ENCODE measurements around the gene DIP2C.
"Not testable (repeated sequence)": the region's sequence is repeated elsewhere in the genome, so short reads cannot be mapped to it uniquely, and the experiment has no call there.

DIP2C gene

DNA sequence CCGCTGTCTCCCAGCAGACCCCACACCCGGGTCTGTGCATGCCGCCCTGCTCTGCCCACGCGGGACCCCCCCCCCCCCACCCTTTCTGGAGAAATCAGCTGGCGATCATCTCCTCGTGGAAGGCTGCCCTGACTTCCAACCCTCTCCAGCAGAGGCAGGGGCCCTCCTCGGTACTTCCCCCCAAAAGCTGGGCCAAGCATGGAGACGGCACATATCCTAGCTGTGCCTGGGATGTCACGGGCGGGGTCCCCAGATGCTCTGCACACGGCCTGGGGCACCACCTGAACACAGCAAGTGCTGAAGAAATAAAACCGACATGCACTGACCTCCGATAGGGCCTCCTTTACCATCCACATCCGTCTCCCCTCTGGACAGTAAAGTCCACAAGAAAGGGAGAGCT is 96.0 kb downstream of the DIP2C start:
- DNase-seq (ENCODE audit: low read depth), result no peak

DNA sequence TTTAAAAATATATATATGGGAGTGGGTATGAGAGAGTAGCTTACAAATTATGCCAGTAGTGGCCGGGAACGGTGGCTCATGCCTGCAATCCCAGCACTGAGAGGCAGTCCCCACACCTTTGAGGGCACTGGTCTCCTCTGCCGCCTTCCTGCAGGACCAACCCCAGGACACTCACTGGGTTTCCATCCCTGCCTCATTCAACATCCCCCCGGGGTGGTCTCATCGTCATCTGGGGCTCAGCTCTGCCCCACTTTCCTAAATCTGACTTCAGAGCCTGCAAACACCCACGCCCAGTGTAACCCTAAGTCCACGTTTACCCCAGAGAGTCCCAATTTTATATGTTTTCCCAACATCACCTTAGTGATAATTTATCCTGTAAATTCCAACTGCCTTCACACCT is 96.5 kb downstream of the DIP2C start:
- DNase-seq (ENCODE audit: low read depth), result no peak

DNA sequence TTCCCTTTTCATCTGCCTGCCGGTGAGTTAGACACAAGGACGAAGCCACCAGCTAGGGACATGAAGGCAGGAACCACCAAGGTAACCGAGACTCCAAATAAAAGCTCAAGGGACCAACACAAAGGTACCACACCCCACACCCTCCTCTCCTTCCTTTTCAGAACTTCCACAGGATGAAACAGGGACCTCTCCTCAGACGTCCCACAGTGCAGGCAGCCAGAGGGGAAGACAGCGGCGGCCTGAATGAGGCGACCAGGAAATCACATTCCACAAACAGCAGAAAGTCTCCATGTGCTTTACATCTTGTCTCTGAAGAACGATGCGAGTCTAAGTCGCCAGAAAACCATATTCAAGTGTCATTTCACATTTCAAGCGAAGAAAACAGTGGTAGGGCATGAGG is 97.8 kb downstream of the DIP2C start:
- DNase-seq (ENCODE audit: low read depth), result no peak

DNA sequence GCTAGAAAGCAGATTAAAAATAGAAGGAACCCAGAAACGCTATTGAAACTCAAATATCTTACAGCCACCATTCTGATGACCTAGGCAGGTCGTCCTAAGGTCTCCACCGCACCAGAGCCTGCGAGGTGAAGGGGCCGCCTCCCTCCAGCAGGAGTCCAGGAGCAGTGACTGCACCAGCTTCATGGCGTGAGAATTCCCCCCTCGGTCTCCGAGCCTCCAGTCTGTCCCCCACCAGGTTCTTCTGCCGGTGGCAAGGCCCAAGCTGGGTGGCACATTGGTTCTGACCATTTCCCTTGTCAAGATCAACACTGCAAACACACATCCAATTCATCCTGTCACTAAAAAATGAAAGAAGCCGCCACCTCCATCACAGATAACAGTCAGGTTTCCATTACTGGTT is 98.7 kb downstream of the DIP2C start:
- no peak for DNase-seq (ENCODE audit: low read depth)

DNA sequence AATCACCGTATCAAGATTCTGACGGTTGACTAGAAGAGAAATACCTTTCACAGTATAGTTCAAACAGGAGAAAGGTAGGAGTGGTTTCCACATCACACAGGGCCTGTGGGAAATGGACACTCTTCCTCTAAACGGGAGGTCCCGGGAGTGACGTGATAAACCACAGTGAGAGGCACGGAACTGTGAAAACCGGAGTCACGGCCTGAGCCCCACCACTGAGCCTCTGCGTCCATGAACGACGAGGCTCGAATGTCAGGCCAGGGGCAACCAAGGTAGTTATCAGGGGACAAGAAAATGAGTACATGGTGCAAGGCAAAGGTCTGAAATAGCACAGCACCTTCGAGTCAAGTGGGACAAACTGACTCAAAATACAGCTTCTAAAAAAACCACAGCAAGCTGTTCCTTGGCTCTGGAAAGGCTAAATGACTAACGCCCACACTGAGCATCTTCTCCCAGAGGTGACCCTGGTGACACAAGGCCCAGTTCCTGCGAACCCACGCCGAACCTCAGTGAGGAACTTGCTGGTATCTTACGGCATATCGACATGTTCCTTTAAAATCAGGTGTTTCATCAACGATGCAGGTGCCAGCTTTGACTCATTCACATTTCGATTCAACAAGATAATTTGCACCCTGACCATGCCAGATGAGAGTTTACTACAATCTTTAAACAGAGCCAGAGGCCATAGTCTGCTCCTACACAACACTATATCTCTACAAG is 99.3 kb downstream of the DIP2C start:
- no peak for DNase-seq (ENCODE audit: low read depth)

DNA sequence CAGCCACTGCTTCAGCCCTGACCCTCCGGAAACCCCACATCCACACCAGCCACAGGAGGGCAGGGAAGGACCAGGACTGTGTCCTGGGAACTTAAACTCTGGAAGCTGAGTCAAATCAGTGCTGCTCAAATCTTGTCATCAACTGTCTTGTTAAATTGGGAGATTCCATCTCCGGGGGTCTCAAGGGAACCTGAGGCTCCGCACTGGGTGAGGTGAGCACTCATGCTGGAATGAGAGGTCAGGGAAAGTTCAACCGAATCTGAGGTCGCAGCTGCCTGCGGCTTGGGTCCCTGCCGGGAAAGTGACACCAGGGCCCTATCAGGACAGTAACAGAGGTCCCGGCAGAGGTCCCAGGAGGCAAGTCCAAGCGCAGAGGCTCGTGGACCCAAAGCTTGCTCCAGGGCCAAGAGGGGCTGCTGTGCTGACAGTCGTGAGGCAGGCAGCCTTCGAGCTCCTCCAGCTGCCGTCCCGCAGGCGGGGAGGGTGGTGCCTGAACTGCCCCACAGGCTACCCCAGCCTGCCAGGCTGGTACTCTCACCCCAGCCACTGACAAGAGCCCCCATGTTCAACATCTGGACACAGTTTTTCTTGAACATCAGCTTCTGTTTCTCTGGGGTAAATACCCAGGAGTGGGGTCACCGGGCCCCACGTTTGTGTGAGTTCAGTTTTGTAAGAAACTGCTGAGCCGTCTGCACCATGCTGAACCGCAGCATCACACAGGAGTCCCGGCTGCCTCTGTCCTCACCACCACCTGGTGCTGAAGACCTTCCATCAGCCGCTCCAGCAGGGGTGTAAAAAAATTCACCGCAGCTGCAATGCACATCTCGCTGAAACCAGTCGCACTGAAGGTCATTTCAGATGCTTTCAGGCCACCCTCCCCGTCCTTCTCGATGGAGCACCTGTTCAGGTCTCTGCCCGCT is 101.0 kb downstream of the DIP2C start:
- no peak for DNase-seq (ENCODE audit: low read depth)

DNA sequence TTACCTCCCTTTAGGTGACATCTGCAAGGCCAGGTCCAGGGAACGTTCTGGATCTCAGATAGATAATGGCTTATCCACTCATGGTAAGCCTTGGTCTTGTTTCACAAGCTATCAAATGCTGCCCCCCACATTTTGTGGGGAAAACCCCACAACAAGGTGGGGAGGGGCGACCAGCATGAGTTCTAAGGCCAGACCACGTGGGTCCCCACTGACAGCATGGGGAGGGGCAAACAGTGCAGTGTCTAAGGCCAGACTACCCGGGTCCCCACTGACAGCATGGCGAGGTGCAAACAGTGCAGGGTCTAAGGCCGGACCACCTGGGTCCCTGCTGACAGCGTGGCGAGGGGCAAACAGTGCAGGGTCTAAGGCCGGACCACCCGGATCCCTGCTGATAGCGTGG is 102.8 kb downstream of the DIP2C start:
- no peak for DNase-seq (ENCODE audit: low read depth)

DNA sequence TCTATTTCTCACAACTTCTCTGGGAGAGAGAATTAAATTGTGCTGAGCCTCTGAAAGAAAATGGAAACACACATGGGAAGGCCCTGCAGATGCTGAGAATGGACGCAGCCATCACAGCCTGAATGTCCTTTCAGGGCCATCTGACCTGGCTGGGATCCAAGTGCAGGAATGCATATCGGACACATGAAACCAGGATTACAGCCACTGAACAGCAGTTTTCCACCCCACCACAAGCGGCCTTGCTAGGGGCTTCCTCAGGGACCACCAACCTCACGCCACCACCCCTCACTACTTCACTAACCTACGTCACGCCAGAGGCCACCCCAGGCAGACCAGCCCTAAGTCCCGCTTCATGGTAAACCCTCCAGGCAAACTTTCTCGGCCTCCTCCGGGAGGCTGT is 103.3 kb downstream of the DIP2C start:
- DNase-seq (ENCODE audit: low read depth), result no peak

GRCh38 chr10:585502-585901 is 104.0 kb downstream of the DIP2C start:
- no peak for DNase-seq (ENCODE audit: low read depth)

DNA sequence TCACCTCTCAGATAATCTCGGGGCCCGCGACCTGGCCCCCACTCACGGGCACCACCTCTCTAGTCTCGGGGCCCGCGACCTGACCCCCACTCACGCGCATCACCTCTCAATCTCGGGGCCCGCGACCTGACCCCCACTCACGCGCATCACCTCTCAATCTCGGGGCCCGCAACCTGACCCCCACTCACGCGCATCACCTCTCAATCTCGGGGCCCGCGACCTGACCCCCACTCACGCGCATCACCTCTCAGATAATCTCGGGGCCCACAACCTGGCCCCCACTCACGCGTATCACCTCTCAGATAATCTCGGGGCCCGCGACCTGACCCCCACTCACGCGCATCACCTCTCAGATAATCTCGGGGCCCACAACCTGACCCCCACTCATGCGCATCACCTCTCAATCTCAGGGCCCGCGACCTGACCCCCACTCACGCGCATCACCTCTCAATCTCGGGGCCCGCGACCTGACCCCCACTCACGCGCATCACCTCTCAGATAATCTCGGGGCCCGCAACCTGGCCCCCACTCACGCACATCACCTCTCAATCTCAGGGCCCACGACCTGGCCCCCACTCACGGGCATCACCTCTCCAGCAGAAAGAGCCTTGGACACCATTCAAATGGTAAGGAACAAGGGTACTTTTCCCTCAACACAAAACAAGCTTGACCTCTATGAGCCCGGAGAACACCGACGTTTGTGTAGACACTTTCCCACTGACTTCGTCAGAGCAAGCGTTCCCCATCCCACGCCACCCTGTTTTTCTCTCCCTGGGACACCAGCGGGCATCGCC is 104.8 kb downstream of the DIP2C start:
- not testable (repeated sequence) for DNase-seq (ENCODE audit: low read depth)

GRCh38 chr10:583433-583832 is 106.0 kb downstream of the DIP2C start:
- no peak for DNase-seq (ENCODE audit: low read depth)

DNA sequence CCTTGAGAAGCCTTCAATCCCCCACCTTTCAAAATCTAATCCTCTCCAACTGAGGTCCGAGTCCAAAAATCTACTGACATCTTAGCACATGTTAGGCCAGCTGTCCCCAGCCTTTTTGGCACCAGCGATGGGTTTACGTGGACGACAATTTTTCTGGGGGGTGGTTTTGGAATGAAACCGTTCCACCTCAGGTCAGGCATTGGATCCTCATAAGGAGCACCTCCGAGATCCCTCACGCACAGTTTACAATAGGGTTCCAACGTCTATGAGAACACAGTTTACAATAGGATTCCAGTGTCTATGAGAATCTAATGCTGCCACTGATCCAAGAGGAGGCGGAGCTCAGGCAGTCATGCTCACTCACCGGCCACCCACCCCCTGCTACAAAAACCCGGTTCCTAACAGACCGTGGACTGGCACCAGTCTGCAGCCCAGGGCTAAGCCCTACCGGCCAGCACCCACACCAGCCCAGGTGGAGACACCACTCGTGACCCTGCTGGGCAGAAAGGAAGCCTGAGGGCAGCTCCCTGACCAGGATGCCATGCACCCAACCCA is 107.6 kb downstream of the DIP2C start:
- DNase-seq (ENCODE audit: low read depth), result no peak

GRCh38 chr10:580778-581177 is 108.7 kb downstream of the DIP2C start:
- no peak for DNase-seq (ENCODE audit: low read depth)

DNA sequence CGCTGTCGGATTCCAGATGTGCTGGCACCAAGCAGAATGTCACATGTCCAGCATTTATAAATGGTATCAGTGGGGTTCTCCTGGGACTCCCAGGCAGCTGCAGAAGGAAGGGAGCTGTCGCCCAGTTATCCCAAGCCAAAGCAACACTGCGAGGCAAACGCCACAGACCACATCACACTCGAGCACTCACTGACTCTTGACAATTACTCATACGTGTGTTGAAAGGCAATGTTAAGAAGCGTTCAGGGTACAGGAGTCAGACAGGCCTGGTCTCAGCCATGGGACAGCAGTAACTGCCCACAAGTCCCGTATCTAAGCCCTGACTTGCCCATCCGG is 113.4 kb downstream of the DIP2C start:
- no peak for DNase-seq (ENCODE audit: low read depth)

DNA sequence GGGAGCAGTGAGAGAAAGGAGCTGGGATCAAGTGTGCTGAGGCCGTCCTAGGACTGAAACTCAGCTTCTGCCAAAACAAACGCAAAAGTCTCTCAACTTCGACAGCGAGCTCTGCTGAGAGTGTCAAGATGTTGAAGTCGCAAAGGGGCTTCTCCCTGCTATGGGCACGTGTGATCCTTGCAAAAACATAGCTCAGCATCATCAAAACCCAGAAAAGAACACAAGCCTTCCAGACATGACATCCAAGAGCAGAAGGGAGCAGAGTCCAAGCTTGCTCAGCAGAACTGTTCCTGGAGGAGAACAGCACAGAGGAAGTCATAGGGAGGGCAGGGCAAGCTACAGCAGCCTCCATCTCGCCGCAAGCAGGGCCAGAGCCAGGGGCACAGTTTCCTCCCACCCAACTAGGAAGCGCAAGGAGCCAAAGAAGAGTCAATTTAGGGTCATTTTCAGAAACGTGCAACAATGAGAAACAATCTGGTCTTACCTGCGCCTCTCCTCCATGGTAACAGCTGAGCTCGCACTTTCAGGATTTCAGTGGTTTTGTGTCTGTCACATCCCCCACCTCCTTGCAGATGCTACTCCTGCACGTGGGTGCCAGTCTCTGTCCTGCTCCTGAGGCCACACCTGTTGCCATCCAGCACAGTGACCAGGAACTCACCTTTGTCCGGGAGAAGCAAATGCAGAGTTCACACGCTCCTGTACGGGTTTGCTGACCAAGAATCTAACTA is 113.9 kb downstream of the DIP2C start:
- no peak for DNase-seq (ENCODE audit: low read depth)

DNA sequence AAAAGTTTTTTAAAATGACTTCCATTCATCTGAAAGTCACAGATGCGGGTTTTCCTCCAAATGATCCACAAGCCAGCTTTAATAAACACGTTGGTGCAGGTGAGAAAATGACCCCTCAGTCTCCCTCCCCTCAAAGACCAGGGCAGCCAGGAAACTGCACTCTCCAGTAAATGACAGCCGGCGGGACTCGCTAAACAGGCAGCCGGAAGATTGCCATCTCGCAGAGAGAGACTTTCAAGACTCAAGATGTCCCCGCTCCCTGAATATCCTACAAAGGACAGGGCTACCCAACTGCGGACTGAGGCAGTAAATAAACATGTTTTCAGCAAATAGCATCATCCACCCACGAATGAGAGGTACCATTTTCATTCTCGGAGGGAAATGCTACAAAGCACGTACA is 116.8 kb downstream of the DIP2C start:
- no peak for DNase-seq (ENCODE audit: low read depth)

DNA sequence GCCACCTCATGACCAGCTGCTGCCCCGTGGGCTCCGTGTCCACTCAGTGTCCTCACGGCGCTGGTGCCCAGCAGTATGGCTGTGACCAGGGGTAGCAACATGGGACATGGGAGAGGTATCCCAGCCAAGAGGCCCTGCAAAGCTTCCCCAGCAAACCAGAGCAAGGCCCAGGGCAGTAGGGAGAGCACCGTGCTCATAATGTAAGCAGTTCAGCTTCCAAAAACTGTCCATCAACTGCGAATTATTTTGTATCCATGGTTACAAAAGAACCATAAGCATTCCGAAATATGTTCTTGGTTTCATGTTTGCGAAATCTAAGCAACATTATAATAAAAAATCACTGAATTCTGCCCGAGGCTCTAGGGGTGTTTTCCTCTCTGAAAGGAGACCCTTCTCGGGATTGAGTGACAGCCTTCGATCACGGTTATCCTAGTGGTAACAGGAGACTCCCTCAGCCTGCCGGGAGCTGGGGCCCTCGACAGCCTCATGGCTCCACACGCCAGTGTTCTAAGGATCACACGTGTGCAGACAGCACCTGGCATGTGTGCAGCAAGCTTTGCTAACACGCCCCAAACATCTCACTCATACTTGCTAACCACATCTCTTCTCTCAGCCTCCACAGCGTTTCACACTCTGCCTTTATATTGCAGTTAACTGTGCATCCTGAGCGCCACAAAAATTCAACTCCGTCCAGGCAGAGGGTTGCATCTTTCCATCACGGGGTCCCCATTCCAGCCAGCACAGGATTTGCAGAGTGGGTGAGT is 117.6 kb downstream of the DIP2C start:
- no peak for DNase-seq (ENCODE audit: low read depth)

- DNase-seq (ENCODE audit: low read depth), result no peak
Observed at GRCh38 chr10:571166-571565, 118.3 kb downstream of the DIP2C start.

- no peak for DNase-seq (ENCODE audit: low read depth)
Observed at GRCh38 chr10:570628-571163, 118.8 kb downstream of the DIP2C start.

- DNase-seq (ENCODE audit: low read depth), result no peak
Observed at GRCh38 chr10:569961-570627, 119.4 kb downstream of the DIP2C start.
